VCaP (cell line): ENCODE data around the gene MYBBP1A.

Experiments
- H3K27ac ChIP-seq: fragments of 450-650 bp; 2 replicates; pipeline ENCODE4 v1.5.1; 2017
- CTCF ChIP-seq: fragments of 450-650 bp; conservative IDR thresholded peaks from 2 replicates; pipeline ENCODE4 v1.5.1; 2017; ENCODE audit warnings: mild to moderate bottlenecking, moderate library complexity

MYBBP1A gene

GRCh38 chr17:4549781-4550533 lies 5.2 kb downstream of the MYBBP1A start:
- H3K27ac ChIP-seq, result no peak overlapping the region
- TF ChIP-seq CTCF, result no peak

- no peak for TF ChIP-seq CTCF
- no peak overlapping the region for H3K27ac ChIP-seq
Observed at GRCh38 chr17:4548721-4549531, 6.3 kb downstream of the MYBBP1A start.

GRCh38 chr17:4548061-4548461 lies 7.1 kb downstream of the MYBBP1A start:
- no peak overlapping the region for H3K27ac ChIP-seq
- no peak for TF ChIP-seq CTCF

GRCh38 chr17:4547118-4547906 lies 7.9 kb downstream of the MYBBP1A start:
- TF ChIP-seq CTCF, result no peak

GRCh38 chr17:4545217-4545951 lies 9.8 kb downstream of the MYBBP1A start:
- no peak overlapping the region for H3K27ac ChIP-seq
- TF ChIP-seq CTCF, result no peak

More at GRCh38 chr17:4547118-4547906, 7.9 kb downstream of the MYBBP1A start:
- H3K27ac ChIP-seq, result no peak overlapping the region

- TF ChIP-seq CTCF, result no peak
- no peak overlapping the region for H3K27ac ChIP-seq
Observed at GRCh38 chr17:4544951-4545216, 10.3 kb downstream of the MYBBP1A start.
